Neural progenitor cell (in vitro differentiated cells): ENCODE data around the gene ZNF500. TPM values are rescaled to one million over a fixed set of nuclear protein-coding genes. Genes with fewer than 3 reads are reported as not detected.
A peak's percentile ranks its signal among the peaks of the same experiment; 100 is the strongest.
"Not testable (repeated sequence)": the region's sequence is repeated elsewhere in the genome, so short reads cannot be mapped to it uniquely, and the experiment has no call there.

Source experiments
- DNase-seq: peaks from one replicate; pipeline ENCODE4 v3.0.0-alpha.2; 2016; ENCODE audit warnings: low spot score
- H2AFZ ChIP-seq: fragments of 200-600 bp; sonication (generic); replicated peaks from 2 replicates; pipeline ENCODE4 v1.6.1; 2016; ENCODE audit warnings: antibody characterized with exemption
- H3F3A ChIP-seq: fragments of 200-600 bp; sonication (generic); 2 replicates; pipeline ENCODE4 v1.6.1; 2016; ENCODE audit warnings: antibody characterized with exemption, low read depth
- H3K27ac ChIP-seq: fragments of 200-600 bp; sonication (generic); 2 replicates; pipeline ENCODE4 v1.5.1; 2016; ENCODE audit warnings: mild to moderate bottlenecking
- H3K27me3 ChIP-seq: fragments of 200-600 bp; sonication (generic); 2 replicates; pipeline ENCODE4 v1.6.1; 2016; ENCODE audit warnings: mild to moderate bottlenecking, moderate library complexity
- H3K36me3 ChIP-seq: fragments of 200-600 bp; sonication (generic); 2 replicates; pipeline ENCODE4 v1.5.1; 2016
- H3K4me1 ChIP-seq: fragments of 200-600 bp; sonication (generic); 2 replicates; pipeline ENCODE4 v1.6.1; 2016; ENCODE audit warnings: mixed run types
- H3K4me2 ChIP-seq: fragments of 200-600 bp; sonication (generic); 2 replicates; pipeline ENCODE4 v1.6.1; 2016
- H3K4me3 ChIP-seq: fragments of 200-600 bp; sonication (generic); 2 replicates; pipeline ENCODE4 v1.5.1; 2016
- H3K79me2 ChIP-seq: fragments of 200-600 bp; sonication (generic); 2 replicates; pipeline ENCODE4 v1.6.1; 2016; ENCODE audit warnings: low read depth
- H3K9ac ChIP-seq: fragments of 200-600 bp; sonication (generic); 2 replicates; pipeline ENCODE4 v1.6.1; 2016
- H3K9me3 ChIP-seq: fragments of 200-600 bp; sonication (generic); 2 replicates; pipeline ENCODE4 v1.5.1; 2016; ENCODE audit warnings: low read depth
- H4K20me1 ChIP-seq: fragments of 200-600 bp; sonication (generic); 2 replicates; pipeline ENCODE4 v1.6.1; 2016; ENCODE audit warnings: low read depth
- H3K27ac Mint-ChIP-seq: 3 replicates; pipeline ENCODE4 v1.8.0; 2021; ENCODE audit warnings: mixed read lengths
- H3K27me3 Mint-ChIP-seq: 2 replicates; pipeline ENCODE4 v1.8.0; 2022; ENCODE audit warnings: low read depth, mild to moderate bottlenecking, inconsistent platforms, moderate library complexity, mixed read lengths; ENCODE audit not compliant: insufficient read depth
- H3K36me3 Mint-ChIP-seq: 3 replicates; pipeline ENCODE4 v1.8.0; 2021; ENCODE audit warnings: mixed read lengths
- H3K4me1 Mint-ChIP-seq: 3 replicates; pipeline ENCODE4 v1.8.0; 2021; ENCODE audit warnings: mixed read lengths
- H3K4me3 Mint-ChIP-seq: 3 replicates; pipeline ENCODE4 v1.8.0; 2021; ENCODE audit warnings: mild to moderate bottlenecking, moderate library complexity, mixed read lengths
- H3K9me3 Mint-ChIP-seq: 3 replicates; pipeline ENCODE4 v1.8.0; 2020; ENCODE audit warnings: mixed read lengths
- CTCF ChIP-seq: fragments of 200-600 bp; sonication (generic); IDR thresholded peaks from 2 replicates; pipeline ENCODE4 v1.5.1; 2017; ENCODE audit warnings: antibody characterized with exemption, mild to moderate bottlenecking
- EZH2 ChIP-seq: fragments of 200-600 bp; sonication (generic); IDR thresholded peaks from 2 replicates; pipeline ENCODE4 v1.6.1; 2017; ENCODE audit warnings: antibody characterized with exemption, mild to moderate bottlenecking, moderate library complexity
- EZH2phosphoT487 ChIP-seq: fragments of 200-600 bp; sonication (generic); IDR thresholded peaks from 2 replicates; pipeline ENCODE4 v1.6.1; 2017; ENCODE audit warnings: antibody characterized with exemption
- total RNA-seq: library from RNA; depleted of rRNA; stranded (reverse); fragments of >200 nt; gene quantifications from 2 replicates; pipeline ENCODE4 v1.2.3, GENCODE V29; 2015; ENCODE audit warnings: low replicate concordance

ZNF500 gene
- total RNA-seq, 1 donor from 2014 or later = 4.2 TPM

- no peak for DNase-seq
- H3K9ac ChIP-seq = no peak overlapping the region
- Mint-ChIP-seq H3K27ac (no peak overlapping the region), H3K9me3 (no peaks in the 10 kb centered on the region), H3K36me3 (no peaks in the 10 kb centered on the region), H3K4me3 (no peak overlapping the region), H3K4me1 (peaks cover 5% of the 10 kb centered on the region), H3K27me3 (peaks cover 11% of the 10 kb centered on the region)
- no peaks in the 10 kb centered on the region for H3K79me2 ChIP-seq
- H3K9me3 ChIP-seq = no peaks in the 10 kb centered on the region
- H3K4me2 ChIP-seq = no peak overlapping the region
- no peaks in the 10 kb centered on the region for H4K20me1 ChIP-seq
- peaks cover 17% of the 10 kb centered on the region for H3K4me1 ChIP-seq
- H3K27ac ChIP-seq = no peak overlapping the region
- no peak overlapping the region for H3K4me3 ChIP-seq
- no peaks in the 10 kb centered on the region for H3K27me3 ChIP-seq
- no peak overlapping the region for H2AFZ ChIP-seq
- TF ChIP-seq EZH2 = no peak
- H3K36me3 ChIP-seq = no peaks in the 10 kb centered on the region
- peaks cover 28% of the 10 kb centered on the region for H3F3A ChIP-seq
These were observed 23.6 kb downstream of the ZNF500 start for GRCh38 chr16:4743226-4743878.

GRCh38 chr16:4738370-4738769, 28.6 kb downstream of the ZNF500 start:
- H3K4me2 ChIP-seq, H3K27me3 ChIP-seq, H3K9me3 ChIP-seq, H4K20me1 ChIP-seq, H3K9ac ChIP-seq, H3K79me2 ChIP-seq, H3K27ac Mint-ChIP-seq, H3K27ac ChIP-seq, H2AFZ ChIP-seq, DNase-seq, H3K4me3 ChIP-seq, H3K36me3 Mint-ChIP-seq, H3K36me3 ChIP-seq, H3K9me3 Mint-ChIP-seq, H3K4me1 Mint-ChIP-seq, H3K4me3 Mint-ChIP-seq, H3K4me1 ChIP-seq: not testable (repeated sequence)
- H3K27me3 Mint-ChIP-seq = peaks cover 11% of the 10 kb centered on the region
- H3F3A ChIP-seq = peaks cover 24% of the 10 kb centered on the region

- TF ChIP-seq CTCF (no peak), EZH2 (no peak), EZH2phosphoT487 (no peak)
- no peaks in the 10 kb centered on the region for H3K27me3 ChIP-seq
- no peak overlapping the region for H3K9ac ChIP-seq
- H3K27ac ChIP-seq = no peak overlapping the region
- no peak overlapping the region for H3K4me3 ChIP-seq
- Mint-ChIP-seq H3K4me3 (no peak overlapping the region), H3K27me3 (peaks cover 6% of the 10 kb centered on the region), H3K27ac (no peak overlapping the region), H3K9me3 (no peaks in the 10 kb centered on the region), H3K36me3 (no peaks in the 10 kb centered on the region), H3K4me1 (peaks cover 14% of the 10 kb centered on the region)
- H3K4me1 ChIP-seq = peaks cover 12% of the 10 kb centered on the region
- no peaks in the 10 kb centered on the region for H3K9me3 ChIP-seq
- no peaks in the 10 kb centered on the region for H3K36me3 ChIP-seq
- H3K79me2 ChIP-seq = peaks cover 12% of the 10 kb centered on the region
- H4K20me1 ChIP-seq = no peaks in the 10 kb centered on the region
- no peak overlapping the region for H2AFZ ChIP-seq
- no peak overlapping the region for H3K4me2 ChIP-seq
- peaks cover 27% of the 10 kb centered on the region for H3F3A ChIP-seq
- no peak for DNase-seq
These were observed 29.4 kb downstream of the ZNF500 start for GRCh38 chr16:4737545-4737944.

GRCh38 chr16:4736546-4736945, 30.4 kb downstream of the ZNF500 start:
- Histone ChIP-seq H3K9me3 (no peaks in the 10 kb centered on the region), H3K4me1 (peaks cover 12% of the 10 kb centered on the region), H3K4me3 (no peak overlapping the region), H3K79me2 (peaks cover 22% of the 10 kb centered on the region), H3F3A (peaks cover 27% of the 10 kb centered on the region), H3K4me2 (no peak overlapping the region), H3K9ac (no peak overlapping the region), H4K20me1 (no peaks in the 10 kb centered on the region), H2AFZ (no peak overlapping the region), H3K27ac (no peak overlapping the region), H3K36me3 (no peaks in the 10 kb centered on the region), H3K27me3 (no peaks in the 10 kb centered on the region)
- H3K9me3 Mint-ChIP-seq = no peaks in the 10 kb centered on the region
- TF ChIP-seq EZH2phosphoT487 = no peak
- TF ChIP-seq EZH2 = no peak
- TF ChIP-seq CTCF = no peak
- no peak for DNase-seq
- no peak overlapping the region for H3K27ac Mint-ChIP-seq
- no peaks in the 10 kb centered on the region for H3K36me3 Mint-ChIP-seq
- H3K27me3 Mint-ChIP-seq = peaks cover 6% of the 10 kb centered on the region
- peak overlapping the region; percentile 2 for H3K4me3 Mint-ChIP-seq
- H3K4me1 Mint-ChIP-seq = peaks cover 14% of the 10 kb centered on the region
